ENCODE results near the gene NEMF.

NEMF gene

DNA sequence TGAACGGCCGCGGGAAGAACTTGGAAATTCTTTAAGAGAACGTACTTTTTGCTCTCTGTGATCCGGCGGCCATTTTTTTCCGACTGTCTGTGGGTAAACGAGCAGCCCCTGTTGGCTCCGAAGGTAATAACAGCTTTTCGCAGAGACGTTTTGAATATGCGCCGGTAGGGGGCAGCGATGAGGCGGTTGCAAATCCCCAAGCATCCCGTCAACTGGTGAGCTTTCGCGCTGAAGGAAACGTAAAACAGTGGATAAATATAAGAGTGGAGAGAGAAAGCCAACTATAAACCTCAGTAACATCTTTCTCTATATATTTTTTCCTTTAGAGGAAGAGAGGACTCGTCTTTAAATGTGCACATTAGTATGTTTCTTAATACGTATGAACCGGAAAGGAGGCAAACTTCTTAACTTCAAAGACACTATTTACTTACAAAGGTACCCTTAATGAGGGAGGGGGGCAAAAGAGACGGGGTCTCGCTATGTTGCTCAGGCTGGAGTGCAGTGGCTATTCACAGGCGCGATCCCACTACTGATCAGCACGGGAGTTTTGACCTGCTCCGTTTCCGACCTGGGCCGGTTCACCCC, 9.6 kb upstream of the NEMF start:
- Histone ChIP-seq H3K4me2 (ENCODE audit: low read length) (peak overlapping the region; percentile 93), H3K36me3 (ENCODE audit: control insufficient read depth, insufficient read depth, low read length) (no peaks in the 10 kb centered on the region), H3K27me3 (ENCODE audit: control insufficient read depth, insufficient read depth, low read length) (no peaks in the 10 kb centered on the region), H3K4me3 (ENCODE audit: low read depth, low read length) (peak overlapping the region; percentile 97), H3K27ac (peak overlapping the region; percentile 97), H3K4me1 (no peaks in the 10 kb centered on the region), H3K79me2 (no peaks in the 10 kb centered on the region), H3K9me3 (ENCODE audit: control insufficient read depth, low read length) (no peaks in the 10 kb centered on the region), H2AFZ (peak overlapping the region; percentile 92), H3K9ac (peak overlapping the region; percentile 51)
- TF ChIP-seq, protein P1, sequence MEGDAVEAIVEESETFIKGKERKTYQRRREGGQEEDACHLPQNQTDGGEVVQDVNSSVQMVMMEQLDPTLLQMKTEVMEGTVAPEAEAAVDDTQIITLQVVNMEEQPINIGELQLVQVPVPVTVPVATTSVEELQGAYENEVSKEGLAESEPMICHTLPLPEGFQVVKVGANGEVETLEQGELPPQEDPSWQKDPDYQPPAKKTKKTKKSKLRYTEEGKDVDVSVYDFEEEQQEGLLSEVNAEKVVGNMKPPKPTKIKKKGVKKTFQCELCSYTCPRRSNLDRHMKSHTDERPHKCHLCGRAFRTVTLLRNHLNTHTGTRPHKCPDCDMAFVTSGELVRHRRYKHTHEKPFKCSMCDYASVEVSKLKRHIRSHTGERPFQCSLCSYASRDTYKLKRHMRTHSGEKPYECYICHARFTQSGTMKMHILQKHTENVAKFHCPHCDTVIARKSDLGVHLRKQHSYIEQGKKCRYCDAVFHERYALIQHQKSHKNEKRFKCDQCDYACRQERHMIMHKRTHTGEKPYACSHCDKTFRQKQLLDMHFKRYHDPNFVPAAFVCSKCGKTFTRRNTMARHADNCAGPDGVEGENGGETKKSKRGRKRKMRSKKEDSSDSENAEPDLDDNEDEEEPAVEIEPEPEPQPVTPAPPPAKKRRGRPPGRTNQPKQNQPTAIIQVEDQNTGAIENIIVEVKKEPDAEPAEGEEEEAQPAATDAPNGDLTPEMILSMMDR (IDR thresholded peaks at IDR 0.05): peak; percentile 100

GRCh38 chr14:49861699-49862088, 9.1 kb upstream of the NEMF start:
- Histone ChIP-seq H3K9me3 (ENCODE audit: control insufficient read depth, low read length) (no peaks in the 10 kb centered on the region), H3K79me2 (no peaks in the 10 kb centered on the region), H3K27ac (peak overlapping the region; percentile 97), H3K4me2 (ENCODE audit: low read length) (peak overlapping the region; percentile 93), H3K27me3 (ENCODE audit: control insufficient read depth, insufficient read depth, low read length) (no peaks in the 10 kb centered on the region), H3K4me3 (ENCODE audit: low read depth, low read length) (peak overlapping the region; percentile 97), H2AFZ (peak overlapping the region; percentile 92), H3K9ac (peak overlapping the region; percentile 51), H3K36me3 (ENCODE audit: control insufficient read depth, insufficient read depth, low read length) (no peaks in the 10 kb centered on the region), H3K4me1 (no peaks in the 10 kb centered on the region)
- TF ChIP-seq, protein P1 (IDR thresholded peaks at IDR 0.05): no peak

DNA sequence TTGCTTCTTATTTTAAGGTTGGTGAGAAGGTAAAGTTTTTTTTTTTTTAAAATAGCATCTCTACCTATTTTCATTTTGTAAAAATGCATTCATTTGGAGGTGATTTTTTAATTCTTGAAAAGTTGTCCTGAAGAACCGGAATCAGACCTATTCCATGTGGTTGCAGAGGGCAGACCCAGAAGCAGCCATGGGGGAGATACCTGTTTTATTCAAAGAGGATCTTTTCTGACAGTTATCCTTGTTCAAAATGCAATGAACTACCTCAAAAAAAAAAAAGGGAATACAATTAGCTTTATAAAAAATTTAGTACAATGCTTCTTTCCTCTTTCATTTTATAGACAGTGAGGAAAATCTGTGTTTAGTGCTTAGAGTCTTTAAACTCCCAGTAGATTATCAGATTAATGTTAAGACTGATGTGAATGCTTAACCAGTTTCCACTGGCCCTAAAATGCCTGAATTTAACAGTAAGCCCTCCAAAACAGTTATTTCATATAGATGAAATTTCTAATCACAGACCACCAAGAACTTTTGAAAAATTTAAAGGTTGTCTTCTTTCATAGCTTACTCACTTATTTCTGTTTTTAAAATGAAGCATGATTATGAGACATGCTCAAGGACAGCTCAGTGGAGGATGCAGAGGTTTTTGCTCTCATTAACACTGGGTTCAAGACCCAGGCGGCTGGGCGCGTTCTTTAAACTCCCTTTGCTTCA, 8.6 kb upstream of the NEMF start:
- Histone ChIP-seq H3K36me3 (ENCODE audit: control insufficient read depth, insufficient read depth, low read length) (no peaks in the 10 kb centered on the region), H3K27me3 (ENCODE audit: control insufficient read depth, insufficient read depth, low read length) (no peaks in the 10 kb centered on the region), H3K4me1 (no peaks in the 10 kb centered on the region), H3K4me2 (ENCODE audit: low read length) (peak overlapping the region; percentile 93), H3K9ac (peak overlapping the region; percentile 51), H3K4me3 (ENCODE audit: low read depth, low read length) (peak overlapping the region; percentile 97), H3K79me2 (no peaks in the 10 kb centered on the region), H3K9me3 (ENCODE audit: control insufficient read depth, low read length) (no peaks in the 10 kb centered on the region), H3K27ac (peak overlapping the region; percentile 97), H2AFZ (peak overlapping the region; percentile 92)
- TF ChIP-seq, protein P1 (IDR thresholded peaks at IDR 0.05): no peak

- Histone ChIP-seq H3K4me2 (ENCODE audit: low read length) (no peak overlapping the region), H2AFZ (no peak overlapping the region)
- TF ChIP-seq, protein P1 (IDR thresholded peaks at IDR 0.05): no peak
Observed at GRCh38 chr14:49858383-49858782, 5.8 kb upstream of the NEMF start.

More at GRCh38 chr14:49858383-49858782, 5.8 kb upstream of the NEMF start:
- no peaks in the 10 kb centered on the region for H3K4me1 ChIP-seq
- no peak overlapping the region for H3K27ac ChIP-seq
- H3K9ac ChIP-seq: no peak overlapping the region
- H3K36me3 ChIP-seq (ENCODE audit: control insufficient read depth, insufficient read depth, low read length): no peaks in the 10 kb centered on the region
- H3K79me2 ChIP-seq: no peaks in the 10 kb centered on the region
- H3K27me3 ChIP-seq (ENCODE audit: control insufficient read depth, insufficient read depth, low read length): no peaks in the 10 kb centered on the region
- H3K9me3 ChIP-seq (ENCODE audit: control insufficient read depth, low read length): no peaks in the 10 kb centered on the region
- no peak overlapping the region for H3K4me3 ChIP-seq (ENCODE audit: low read depth, low read length)
